T-helper 9 cell (primary cell): Measurements from ENCODE around the gene ANO8.
A peak's percentile ranks its signal among the peaks of the same experiment; 100 is the strongest.

Experiments
- DNase-seq: peaks from one replicate; pipeline ENCODE4 v3.0.0-alpha.2; 2020

ANO8 gene

GRCh38 chr19:17347361-17347760, 12.7 kb upstream of the ANO8 start:
- no peak for DNase-seq

GRCh38 chr19:17346109-17346671, 11.5 kb upstream of the ANO8 start:
- DNase-seq: peak; percentile 76

- no peak for DNase-seq
Measured at GRCh38 chr19:17341845-17342244, 7.2 kb upstream of the ANO8 start.

- DNase-seq: no peak
Measured at GRCh38 chr19:17341386-17341785, 6.7 kb upstream of the ANO8 start.

GRCh38 chr19:17340871-17341357, 6.3 kb upstream of the ANO8 start:
- no peak for DNase-seq

GRCh38 chr19:17340302-17340870, 5.7 kb upstream of the ANO8 start:
- no peak for DNase-seq

- DNase-seq: peak; percentile 26
Measured at GRCh38 chr19:17339088-17339741, 4.6 kb upstream of the ANO8 start.

GRCh38 chr19:17338433-17339078, 3.9 kb upstream of the ANO8 start:
- no peak for DNase-seq

- no peak for DNase-seq
Measured at GRCh38 chr19:17337675-17338432, 3.2 kb upstream of the ANO8 start.

GRCh38 chr19:17336872-17337674, 2.4 kb upstream of the ANO8 start, which contains the start of gene GTPBP3:
Gene GTPBP3 (plus strand): TSS chr19:17337553. CDS start chr19:17337612, 59 bp downstream.
- peak; percentile 91 for DNase-seq

- no peak for DNase-seq
Measured at GRCh38 chr19:17335575-17335974, 920 bp upstream of the ANO8 start.

GRCh38 chr19:17333611-17334413, 843 bp downstream of the ANO8 start:
- peak; percentile 51 for DNase-seq

- no peak for DNase-seq
Measured at GRCh38 chr19:17332677-17333581, 1.7 kb downstream of the ANO8 start.

- no peak for DNase-seq
Measured at GRCh38 chr19:17332360-17332676, 2.3 kb downstream of the ANO8 start.

- no peak for DNase-seq
Measured at GRCh38 chr19:17331045-17331558, 3.6 kb downstream of the ANO8 start.

GRCh38 chr19:17330262-17331044, 4.2 kb downstream of the ANO8 start:
- DNase-seq: no peak

GRCh38 chr19:17329366-17330261, 5.0 kb downstream of the ANO8 start:
- DNase-seq: no peak
